Right ventricle myocardium inferior (tissue), 1 donor: ENCODE measurements around the gene PGA3. TPM values are rescaled to one million over a fixed set of nuclear protein-coding genes. Genes with fewer than 3 reads are reported as not detected.
"Not testable (repeated sequence)": the region's sequence is repeated elsewhere in the genome, so short reads cannot be mapped to it uniquely, and the experiment has no call there.

Source experiments
- ATAC-seq: fragments of 200-7000 bp; cut with Tn5 transposase; one replicate; pipeline ENCODE4 v1.9.1; 2020; ENCODE audit warnings: mild to moderate bottlenecking, moderate library complexity
- DNase-seq: peaks from one replicate; pipeline ENCODE4 v3.0.0; 2021; ENCODE audit errors: missing footprints
- intact Hi-C: fragments of 100-400 bp; cut with DNase I; formaldehyde crosslinking; loops from one replicate; pipeline ENCODE4 v1.11.0; 2022
- total RNA-seq: library from RNA; stranded (reverse); fragmentation: NEBNext Ultra II Directional; extraction: Animal tissue kit (Norgen Biotek cat#: 25700); gene quantifications from one replicate; pipeline ENCODE4 v1.2.1, GENCODE V29; 2021
- donor health status: DM: no; HTN: yes; CAD: no; lungs with severe emphysema.

The PGA3 gene
- total RNA-seq, 1 donor from 2014 or later, result 1.2 TPM

- ATAC-seq, intact Hi-C loops, DNase-seq: not testable (repeated sequence)
Measured at GRCh38 chr11:61232548-61233145, 29.3 kb downstream of the PGA3 start.

DNA sequence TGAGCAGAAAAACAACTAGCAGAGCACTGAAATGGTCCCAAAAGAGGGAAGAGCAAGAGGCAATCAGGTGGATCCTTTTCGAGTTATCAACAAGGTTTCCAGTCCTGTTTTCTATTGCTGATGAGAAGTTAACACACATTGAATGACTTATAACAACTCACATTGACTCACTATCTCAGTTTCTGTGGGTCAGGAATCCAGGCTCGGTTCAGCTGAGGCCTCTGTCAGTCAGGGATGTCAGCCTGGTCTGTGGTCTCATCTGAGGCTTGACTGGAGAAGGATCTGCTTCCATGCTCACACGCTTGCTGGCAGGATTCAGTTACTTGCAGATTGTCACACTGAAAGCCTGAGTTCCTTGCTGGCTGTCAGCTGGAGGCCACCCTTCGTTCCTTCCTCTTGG, 33.8 kb downstream of the PGA3 start:
- intact Hi-C loops, DNase-seq, ATAC-seq: not testable (repeated sequence)

DNA sequence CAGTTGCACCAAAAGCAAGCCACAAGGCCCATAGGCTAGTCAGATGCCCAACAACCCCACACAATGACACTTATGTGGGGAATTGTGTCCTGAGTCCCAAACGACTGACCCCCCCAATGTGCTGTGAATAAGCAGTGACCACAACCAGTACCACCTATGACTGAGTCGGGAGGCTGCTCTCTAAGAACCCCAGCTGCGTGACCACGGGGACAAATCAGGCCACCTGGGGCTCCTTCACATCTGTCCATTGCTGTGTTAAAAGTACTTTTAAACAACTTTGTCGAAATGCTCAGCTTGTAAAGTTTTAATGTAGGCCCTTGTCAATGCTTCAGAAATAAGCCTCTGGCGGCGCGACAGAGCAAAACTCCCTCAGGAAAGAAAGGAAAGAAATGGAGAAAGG, 37.0 kb downstream of the PGA3 start:
- DNase-seq, ATAC-seq, intact Hi-C loops: not testable (repeated sequence)

DNA sequence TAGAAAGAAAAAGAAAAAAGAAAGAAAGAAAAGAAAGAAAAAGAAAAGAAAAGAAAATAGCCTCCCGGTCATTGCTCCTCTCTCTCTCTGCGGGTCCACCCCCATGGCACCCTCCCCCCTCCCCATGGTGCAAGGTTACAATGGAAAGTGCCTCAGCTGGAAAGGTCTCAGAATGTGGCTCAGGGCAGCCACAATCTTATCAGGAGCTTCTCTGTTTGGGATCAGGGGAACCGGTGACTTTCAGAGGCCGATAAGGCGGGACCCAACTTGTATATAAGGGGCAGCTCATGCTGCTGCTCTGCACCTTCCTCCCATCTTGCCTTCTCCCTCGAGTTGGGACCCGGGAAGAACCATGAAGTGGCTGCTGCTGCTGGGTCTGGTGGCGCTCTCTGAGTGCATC, 37.6 kb downstream of the PGA3 start, which contains the start of gene PGA5:
TSS of gene PGA5 (plus strand) at position 301 of the 400 bp plus-strand sequence. CDS start at position 353, 52 bp downstream.
- ATAC-seq, intact Hi-C loops: not testable (repeated sequence)

DNA sequence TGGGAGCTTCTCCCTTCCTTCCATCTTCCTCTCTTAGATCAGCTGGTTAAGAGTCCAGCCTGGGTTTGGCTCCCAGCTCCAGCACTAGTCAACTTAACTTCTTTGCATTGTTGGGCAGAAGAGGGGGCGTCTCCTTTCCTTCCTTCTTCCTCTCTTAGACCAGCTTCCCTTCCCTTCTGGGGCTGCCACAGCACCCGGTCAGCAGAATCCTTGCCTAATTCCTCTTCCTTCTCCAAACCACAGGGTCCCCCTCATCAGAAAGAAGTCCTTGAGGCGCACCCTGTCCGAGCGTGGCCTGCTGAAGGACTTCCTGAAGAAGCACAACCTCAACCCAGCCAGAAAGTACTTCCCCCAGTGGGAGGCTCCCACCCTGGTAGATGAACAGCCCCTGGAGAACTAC, 38.2 kb downstream of the PGA3 start:
- not testable (repeated sequence) for DNase-seq

More for the DNA sequence above, 37.6 kb downstream of the PGA3 start, which contains the start of gene PGA5:
- not testable (repeated sequence) for DNase-seq

DNA sequence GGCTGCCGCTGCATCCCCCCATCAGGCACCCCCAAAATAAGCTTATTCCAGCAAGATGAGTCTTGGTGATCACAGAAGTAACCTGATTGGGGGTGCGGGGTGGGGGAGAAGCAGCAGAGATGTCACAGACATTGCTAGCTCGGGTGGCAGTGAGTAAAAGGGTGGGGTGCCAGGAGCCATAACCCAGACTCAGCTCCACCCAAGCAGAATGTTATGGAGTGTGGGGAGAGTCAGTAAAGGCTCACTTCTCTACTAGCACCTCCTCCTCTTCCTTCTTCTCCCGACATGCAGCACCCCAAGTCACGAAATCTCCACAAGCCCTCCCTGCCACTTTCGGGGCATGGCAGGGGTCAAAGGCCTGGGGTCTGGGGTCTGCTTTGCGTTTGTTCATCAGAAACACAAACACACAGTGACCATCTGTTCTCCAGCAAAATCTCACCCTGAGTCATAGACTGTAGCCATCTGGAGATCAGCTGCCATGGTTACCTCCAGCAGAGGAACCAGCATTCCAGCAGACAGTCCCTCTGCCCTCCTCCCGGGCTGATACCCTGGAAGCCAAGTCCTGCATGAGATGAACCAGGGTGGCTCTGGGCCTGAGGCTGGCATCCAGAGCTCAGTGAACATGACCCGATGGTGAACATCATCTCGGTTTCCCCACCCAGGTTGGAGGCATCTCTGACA, 42.1 kb downstream of the PGA3 start:
- intact Hi-C loops, DNase-seq, ATAC-seq: not testable (repeated sequence)

More for the DNA sequence above, 38.2 kb downstream of the PGA3 start:
- intact Hi-C loops, result not testable (repeated sequence)
- ATAC-seq, result peak; percentile 73

GRCh38 chr11:61248071-61248470, 44.8 kb downstream of the PGA3 start:
- intact Hi-C loops, ATAC-seq, DNase-seq: not testable (repeated sequence)

GRCh38 chr11:61249201-61249600, 45.9 kb downstream of the PGA3 start:
- DNase-seq, intact Hi-C loops: not testable (repeated sequence)
- ATAC-seq, result peak; percentile 9

DNA sequence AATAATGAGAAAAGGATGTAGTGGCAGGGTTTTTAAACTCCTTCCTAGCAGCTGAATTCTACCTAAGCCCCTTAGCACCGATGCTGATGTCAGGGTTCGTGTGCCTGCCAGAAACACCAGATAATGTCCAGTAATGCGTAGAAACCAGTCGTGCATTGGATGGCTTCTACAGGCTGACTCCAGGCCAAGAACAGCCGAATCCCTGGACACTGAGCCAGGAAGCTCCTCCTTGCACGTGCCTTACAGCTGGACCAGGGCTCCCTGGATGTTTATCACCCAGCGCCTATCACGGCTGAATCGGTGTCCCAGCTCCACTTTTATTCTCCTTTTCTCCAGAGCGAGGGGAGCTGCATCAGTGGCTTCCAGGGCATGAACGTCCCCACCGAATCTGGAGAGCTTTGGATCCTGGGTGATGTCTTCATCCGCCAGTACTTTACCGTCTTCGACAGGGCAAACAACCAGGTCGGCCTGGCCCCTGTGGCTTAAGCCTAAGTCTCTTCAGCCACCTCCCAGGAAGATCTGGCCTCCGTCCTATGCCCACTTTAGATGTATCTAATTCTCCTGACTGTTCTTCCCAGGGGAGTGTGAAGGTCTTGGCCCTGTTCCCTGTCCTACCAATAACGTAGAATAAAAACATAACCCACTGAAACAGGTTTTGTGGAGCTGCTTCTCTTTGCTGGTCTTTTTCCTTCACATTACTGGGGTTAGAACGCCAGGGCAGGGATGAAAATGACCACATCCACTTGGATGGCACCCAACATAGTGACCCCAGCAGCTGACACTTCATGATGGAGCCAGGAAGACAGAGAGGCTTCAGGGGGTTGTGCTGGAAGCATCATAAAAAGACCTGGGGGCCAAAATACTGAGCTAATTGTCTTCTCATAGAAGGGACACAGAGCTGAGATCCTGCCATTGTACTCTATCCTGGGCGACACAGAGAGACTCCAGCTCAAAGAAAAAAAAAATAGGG, 47.8 kb downstream of the PGA3 start:
- DNase-seq, intact Hi-C loops: not testable (repeated sequence)
- ATAC-seq, result peak; percentile 83

GRCh38 chr11:61252332-61252731, 49.0 kb downstream of the PGA3 start:
- ATAC-seq, DNase-seq, intact Hi-C loops: not testable (repeated sequence)

DNA sequence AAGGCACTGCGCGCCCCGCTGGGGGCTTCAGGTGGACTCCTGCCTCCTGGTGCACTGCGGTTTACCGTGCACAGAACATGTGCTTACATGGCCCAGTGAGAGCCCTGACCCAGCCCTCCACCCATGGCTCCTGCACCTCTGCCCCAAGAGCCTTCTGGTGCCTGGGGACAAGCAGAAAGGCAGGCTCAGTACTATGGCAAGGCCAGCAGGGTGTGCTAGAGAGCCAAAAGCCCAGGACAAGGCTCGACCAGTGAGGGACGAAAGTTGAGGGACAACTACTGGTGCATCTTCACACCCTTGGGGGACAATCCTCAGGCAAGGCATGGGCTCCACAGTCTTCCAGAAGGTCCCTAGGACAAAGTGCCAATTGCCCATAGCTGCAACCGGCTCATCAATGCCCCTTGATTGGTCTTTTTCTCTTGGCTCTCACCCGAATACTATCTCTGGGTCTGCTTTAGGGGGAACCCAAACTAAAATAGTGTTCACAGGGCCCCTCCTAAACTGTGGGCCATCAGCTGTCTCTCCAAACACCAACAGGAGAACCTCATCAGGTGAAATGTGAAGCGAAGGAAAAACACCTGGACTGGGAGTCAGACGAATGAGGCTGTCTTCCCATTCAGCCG, 51.2 kb downstream of the PGA3 start:
- peak; percentile 72 for DNase-seq
- ATAC-seq, result peak; percentile 32
- intact Hi-C loops, result no loop called here

DNA sequence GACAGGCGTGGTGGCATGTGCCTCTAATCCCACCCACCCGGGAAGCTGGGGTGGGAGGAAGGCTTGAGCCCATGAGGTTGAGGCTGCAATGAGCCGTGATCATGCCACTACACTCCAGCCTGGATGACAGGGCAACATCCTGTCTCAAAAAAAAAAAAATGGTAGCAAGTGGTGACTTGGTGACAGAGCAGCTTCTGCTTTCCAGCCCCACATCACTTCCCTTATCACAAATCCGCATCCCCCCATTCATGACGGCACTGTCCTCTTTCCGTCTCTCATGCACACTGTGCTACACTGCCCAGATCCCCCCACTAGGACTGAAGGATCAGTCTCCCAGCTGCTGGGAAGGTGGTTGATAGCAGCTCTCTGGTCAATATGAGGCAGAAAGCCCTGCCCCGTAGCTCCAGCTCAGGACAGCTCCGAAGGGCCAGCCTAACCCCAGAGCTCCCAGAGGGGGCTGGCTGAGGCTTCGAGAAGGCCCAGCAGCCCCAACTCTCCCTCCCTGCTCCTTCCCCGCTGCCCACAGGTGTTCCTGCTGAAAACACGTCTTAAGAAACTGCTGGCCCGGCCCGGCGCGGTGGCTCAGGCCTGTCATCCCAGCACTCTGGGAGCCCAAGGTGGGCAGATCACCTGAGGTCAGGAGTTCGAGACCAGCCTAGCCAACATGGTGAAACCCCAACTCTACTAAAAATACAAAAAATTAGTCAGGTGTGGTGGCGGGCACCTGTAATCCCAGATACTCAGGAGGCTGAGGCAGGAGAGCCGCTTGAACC, 53.6 kb downstream of the PGA3 start:
- DNase-seq (no peak), ATAC-seq (no peak)
- intact Hi-C loops, result no loop called here

GRCh38 chr11:61258546-61258945, 55.2 kb downstream of the PGA3 start:
- ATAC-seq, result no peak

DNA sequence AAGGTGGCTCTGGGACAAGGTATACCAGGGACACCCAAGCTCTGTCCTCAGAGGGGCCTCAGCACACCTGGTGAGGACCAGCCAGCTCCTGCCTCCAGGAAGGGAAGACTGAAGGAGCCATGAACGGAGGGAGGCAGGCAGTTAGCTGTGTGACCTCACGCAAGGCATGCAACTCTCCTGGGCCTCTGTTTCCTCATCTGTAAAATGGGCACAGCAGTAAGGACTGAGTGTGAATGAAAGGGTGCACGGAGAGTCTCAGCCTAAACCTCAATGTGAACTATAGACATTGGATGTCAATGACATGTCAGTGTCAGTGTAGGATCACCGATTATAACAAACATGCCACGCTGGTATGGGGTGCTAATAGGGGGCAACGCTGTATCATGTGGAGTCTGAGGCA, 56.0 kb downstream of the PGA3 start:
- no peak for DNase-seq
- intact Hi-C loops, result no loop called here
- no peak for ATAC-seq

More at GRCh38 chr11:61258546-61258945, 55.2 kb downstream of the PGA3 start:
- intact Hi-C loops, result no loop called here
- no peak for DNase-seq
